Transverse colon (tissue), 4 donors: Measurements from ENCODE around the gene ZNF705A.
"Not testable (repeated sequence)": the region's sequence is repeated elsewhere in the genome, so short reads cannot be mapped to it uniquely, and the experiment has no call there.

ENCODE experiments used
- CTCF ChIP-seq, 5 experiments: fragments of 200-600 bp in 3 of 5; fragments of 450-650 bp in 2 of 5; sonication (generic) in 3 of 5; IDR thresholded peaks; 1 replicate in 2 of 5; 2 replicates in 3 of 5; pipeline ENCODE4 v1.5.1; 2016 to 2017; ENCODE audit warnings: antibody characterized with exemption in 5 of 5, inconsistent platforms in 3 of 5, mild to moderate bottlenecking in 2 of 5, moderate library complexity in 1 of 5
- POLR2A ChIP-seq: fragments of 450-650 bp; IDR thresholded peaks from one replicate; pipeline ENCODE4 v1.6.1; 2016; ENCODE audit warnings: antibody characterized with exemption, mild to moderate bottlenecking, moderate library complexity
- POLR2AphosphoS5 ChIP-seq, 3 donors: sonication (generic); formaldehyde crosslinking; IDR thresholded peaks; one replicate each; pipeline ENCODE4 v1.6.1; 2016; ENCODE audit warnings: antibody characterized with exemption in 3 of 3

- not testable (repeated sequence) for TF ChIP-seq POLR2AphosphoS5 (IDR thresholded peaks at IDR 0.05); POLR2A; CTCF (IDR thresholded peaks at IDR 0.05)
These were observed 65.0 kb downstream of the ZNF705A start for GRCh38 chr12:8221844-8222243.
